GM23248 (cell line): Measurements from ENCODE around the gene RNF149.

Source experiments
- EZH2 ChIP-seq: fragments of 200-600 bp; sonication (generic); IDR thresholded peaks from 2 replicates; pipeline ENCODE4 v1.6.1; 2018; ENCODE audit warnings: antibody characterized with exemption, mild to moderate bottlenecking; ENCODE audit not compliant: insufficient read depth, poor library complexity, severe bottlenecking
- EZH2phosphoT487 ChIP-seq: fragments of 200-600 bp; sonication (generic); IDR thresholded peaks from 2 replicates; pipeline ENCODE4 v1.6.1; 2018; ENCODE audit warnings: antibody characterized with exemption, moderate library complexity, mild to moderate bottlenecking, low read depth; ENCODE audit not compliant: insufficient read depth

GRCh38 chr2:101295895-101296294 lies 12.6 kb downstream of the RNF149 start:
- TF ChIP-seq EZH2phosphoT487: no peak
- TF ChIP-seq EZH2: no peak
